Gastroesophageal sphincter (tissue), 3 donors: ENCODE measurements around the gene ORAI1.

Experiments
- EP300 ChIP-seq: sonication (generic); formaldehyde crosslinking; IDR thresholded peaks from one replicate; pipeline ENCODE4 v1.6.1; 2017; ENCODE audit warnings: antibody characterized with exemption, mild to moderate bottlenecking
- POLR2A ChIP-seq, 2 donors: fragments of 450-650 bp; IDR thresholded peaks; one replicate each; pipeline ENCODE4 v1.6.1; 2017; ENCODE audit warnings: antibody characterized with exemption in 2 of 2, mild to moderate bottlenecking in 2 of 2, moderate library complexity in 1 of 2
- POLR2AphosphoS5 ChIP-seq: sonication (generic); formaldehyde crosslinking; IDR thresholded peaks from one replicate; pipeline ENCODE4 v1.6.1; 2017; ENCODE audit warnings: antibody characterized with exemption
- TF ChIP-seq, protein P1 (sequence below), 4 experiments: fragments of 200-600 bp in 2 of 4; fragments of 450-650 bp in 2 of 4; sonication (generic) in 1 of 4; IDR thresholded peaks; one replicate each; pipeline ENCODE4 v1.5.1; 2017 to 2019; ENCODE audit warnings: antibody characterized with exemption in 4 of 4, mild to moderate bottlenecking in 2 of 4, moderate library complexity in 2 of 4

DNA sequence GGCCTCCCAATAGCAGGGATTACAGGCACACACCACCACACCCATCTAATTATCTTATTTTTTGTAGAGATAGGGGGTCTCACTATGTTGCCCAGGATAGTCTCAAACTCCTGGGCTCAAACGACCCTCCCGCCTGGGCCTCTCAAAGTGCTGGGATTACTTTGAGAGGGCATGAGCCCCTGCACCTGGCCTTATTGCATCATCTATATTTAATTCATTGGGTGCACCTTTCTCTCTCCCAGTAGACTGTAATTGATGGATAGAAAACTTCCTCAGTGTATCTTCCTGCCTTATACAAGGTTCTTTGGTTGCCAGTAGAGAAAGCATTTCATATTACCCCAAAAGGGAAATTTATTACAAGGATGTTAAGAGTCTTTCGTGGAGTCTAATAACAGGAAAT is 52.0 kb downstream of the ORAI1 start:
- TF ChIP-seq POLR2A (IDR thresholded peaks at IDR 0.05) (no peak), POLR2AphosphoS5 (no peak), EP300 (no peak)
- TF ChIP-seq, protein P1, sequence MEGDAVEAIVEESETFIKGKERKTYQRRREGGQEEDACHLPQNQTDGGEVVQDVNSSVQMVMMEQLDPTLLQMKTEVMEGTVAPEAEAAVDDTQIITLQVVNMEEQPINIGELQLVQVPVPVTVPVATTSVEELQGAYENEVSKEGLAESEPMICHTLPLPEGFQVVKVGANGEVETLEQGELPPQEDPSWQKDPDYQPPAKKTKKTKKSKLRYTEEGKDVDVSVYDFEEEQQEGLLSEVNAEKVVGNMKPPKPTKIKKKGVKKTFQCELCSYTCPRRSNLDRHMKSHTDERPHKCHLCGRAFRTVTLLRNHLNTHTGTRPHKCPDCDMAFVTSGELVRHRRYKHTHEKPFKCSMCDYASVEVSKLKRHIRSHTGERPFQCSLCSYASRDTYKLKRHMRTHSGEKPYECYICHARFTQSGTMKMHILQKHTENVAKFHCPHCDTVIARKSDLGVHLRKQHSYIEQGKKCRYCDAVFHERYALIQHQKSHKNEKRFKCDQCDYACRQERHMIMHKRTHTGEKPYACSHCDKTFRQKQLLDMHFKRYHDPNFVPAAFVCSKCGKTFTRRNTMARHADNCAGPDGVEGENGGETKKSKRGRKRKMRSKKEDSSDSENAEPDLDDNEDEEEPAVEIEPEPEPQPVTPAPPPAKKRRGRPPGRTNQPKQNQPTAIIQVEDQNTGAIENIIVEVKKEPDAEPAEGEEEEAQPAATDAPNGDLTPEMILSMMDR (IDR thresholded peaks at IDR 0.05): no peak
